ENCODE measurements around the gene EGLN2. TPM values are rescaled to one million over a fixed set of nuclear protein-coding genes. Genes with fewer than 3 reads are reported as not detected.
"Not testable (repeated sequence)": the region's sequence is repeated elsewhere in the genome, so short reads cannot be mapped to it uniquely, and the experiment has no call there.

Gene EGLN2
- total RNA-seq, 1 donor = 146 TPM

GRCh38 chr19:40813182-40813581, 14.2 kb downstream of the EGLN2 start:
- DNase-seq (ENCODE audit: low read depth in 2 of 3, low spot score in 2 of 3) = no peak

- DNase-seq (ENCODE audit: low read depth in 2 of 3, low spot score in 2 of 3) = no peak
These were observed 16.2 kb downstream of the EGLN2 start for GRCh38 chr19:40815223-40815622.

- DNase-seq (ENCODE audit: low read depth in 2 of 3, low spot score in 2 of 3) = peak in 2 of 3 donors; percentile 74 to 75
These were observed 19.7 kb downstream of the EGLN2 start for GRCh38 chr19:40818480-40819399.

DNA sequence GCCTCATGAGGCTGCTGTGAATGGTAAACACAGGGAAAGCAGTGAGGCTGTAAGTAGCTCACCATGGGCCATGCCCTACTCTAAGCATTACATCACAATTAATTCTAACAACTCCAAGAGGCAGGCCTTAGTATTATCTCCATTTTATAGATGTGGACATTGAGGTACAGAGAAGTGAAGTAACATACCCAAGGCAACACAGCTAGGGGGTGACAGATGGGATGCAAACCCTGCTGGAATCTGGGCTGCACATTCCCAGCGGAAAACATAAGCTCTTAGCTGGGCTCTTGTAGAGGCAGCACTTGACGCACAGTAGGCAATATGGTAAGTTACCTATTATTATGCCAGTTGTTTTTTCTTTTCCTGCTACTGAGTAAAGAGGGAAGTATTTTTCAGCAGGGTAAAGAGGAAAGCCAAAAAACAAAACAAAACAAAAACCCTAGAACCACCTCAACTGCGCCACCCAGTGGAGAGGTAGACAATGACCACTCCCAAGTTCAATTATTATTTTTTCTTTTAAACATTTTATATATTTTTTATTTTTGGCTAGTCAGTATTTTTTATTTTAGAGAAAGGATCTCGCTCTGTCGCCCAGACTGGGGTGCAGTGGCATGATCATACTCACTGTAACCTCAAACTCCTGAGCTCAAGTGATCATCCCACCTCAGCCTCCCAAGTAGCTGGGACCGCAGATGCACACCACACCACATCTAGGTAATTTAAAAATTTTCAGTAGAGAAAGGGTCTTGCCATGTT, 20.7 kb downstream of the EGLN2 start:
- peak in 2 of 3 donors; percentile 48 to 81 for DNase-seq (ENCODE audit: low read depth in 2 of 3, low spot score in 2 of 3)

DNA sequence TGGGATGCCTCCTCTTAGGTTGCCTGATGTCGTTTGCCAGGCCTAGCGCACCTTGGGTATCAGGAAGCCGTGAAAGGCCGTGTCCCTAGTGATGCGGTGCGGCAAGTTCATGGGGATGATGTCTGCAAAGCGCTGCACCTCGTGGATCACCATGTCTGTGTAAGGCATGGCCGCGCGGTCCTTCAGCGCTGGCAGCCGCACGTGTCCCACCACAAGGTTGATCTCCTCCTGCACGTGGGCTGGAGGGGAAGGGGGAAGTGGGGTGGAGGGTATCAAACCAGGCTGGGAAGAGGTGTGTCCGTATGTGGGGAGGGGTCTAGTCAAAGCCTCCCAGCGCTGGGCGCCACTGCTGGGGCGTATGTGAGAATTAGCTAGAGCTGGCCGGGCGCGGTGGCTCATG, 23.2 kb downstream of the EGLN2 start:
- DNase-seq (ENCODE audit: low read depth in 2 of 3, low spot score in 2 of 3) = no peak

GRCh38 chr19:40822704-40823553, 23.9 kb downstream of the EGLN2 start:
- DNase-seq (ENCODE audit: low read depth in 2 of 3, low spot score in 2 of 3) = peak in 2 of 3 donors; percentile 53 to 62

DNA sequence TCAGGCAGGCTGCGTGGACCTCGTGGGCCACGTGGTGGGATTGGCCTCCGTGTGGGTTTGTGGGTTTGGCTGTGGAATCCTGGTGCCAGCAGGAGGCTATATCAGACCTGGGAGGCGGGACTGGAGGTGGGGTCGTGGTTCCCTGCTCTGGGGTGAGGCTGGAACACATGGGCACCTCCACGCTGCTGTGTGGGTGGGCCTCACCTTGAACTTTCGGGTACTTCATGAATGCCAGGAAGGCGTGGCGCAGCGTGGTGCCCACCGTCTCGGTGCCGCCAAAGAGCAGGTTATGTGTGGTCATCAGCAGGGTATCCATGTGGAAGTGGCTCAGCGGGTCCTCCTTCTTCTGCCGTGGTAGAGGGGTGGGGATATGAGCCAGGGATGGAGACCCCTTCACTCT, 25.9 kb downstream of the EGLN2 start:
- not testable (repeated sequence) for DNase-seq (ENCODE audit: low read depth in 2 of 3, low spot score in 2 of 3)

DNA sequence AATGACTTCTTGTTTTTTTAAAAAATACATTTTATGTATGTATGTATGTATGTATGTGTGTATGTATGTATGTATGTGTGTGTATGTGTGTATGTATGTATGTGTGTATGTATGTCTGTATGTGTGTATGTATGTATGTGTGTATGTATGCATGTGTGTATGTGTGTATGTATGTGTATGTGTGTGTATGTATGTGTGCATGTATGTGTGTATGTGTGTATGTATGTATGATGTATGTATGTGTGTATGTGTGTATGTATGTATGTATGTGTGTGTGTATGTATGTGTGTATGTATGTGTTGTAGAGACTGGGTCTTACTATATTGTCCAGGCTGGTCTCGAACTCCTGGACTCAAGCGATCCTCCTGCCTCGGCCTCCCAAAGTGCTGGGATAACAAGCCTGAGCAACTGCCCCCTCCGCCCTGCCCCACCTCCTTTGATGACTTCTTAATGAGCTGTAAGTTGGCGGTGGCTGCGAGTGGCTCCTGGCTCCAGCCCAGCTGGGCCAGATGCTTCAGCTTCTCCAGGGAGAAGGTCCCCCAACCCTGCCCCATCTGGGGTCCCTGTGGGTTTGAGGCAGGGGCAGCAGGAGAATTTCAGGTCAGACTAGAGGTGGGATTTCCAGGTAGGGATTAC, 26.6 kb downstream of the EGLN2 start:
- not testable (repeated sequence) for DNase-seq (ENCODE audit: low read depth in 2 of 3, low spot score in 2 of 3)

DNA sequence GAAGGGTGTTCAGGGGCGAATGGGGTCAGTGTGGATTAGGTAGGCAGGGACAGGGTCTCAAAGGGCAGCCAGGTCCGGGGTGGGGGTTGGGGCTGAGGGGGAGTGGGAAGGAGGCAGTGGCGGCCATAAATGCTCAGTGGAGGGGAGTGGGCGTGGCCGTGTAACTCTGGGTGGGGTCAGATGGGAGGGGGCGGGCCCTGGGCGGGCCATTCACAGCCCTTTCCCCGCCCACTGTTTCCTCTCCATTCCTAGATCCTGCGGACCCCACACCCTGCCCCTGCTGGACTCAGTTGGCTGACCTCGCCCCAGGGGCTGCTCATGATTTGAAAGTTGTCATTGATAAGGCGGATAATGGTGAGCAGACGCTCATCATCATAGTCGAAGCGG, 27.3 kb downstream of the EGLN2 start:
- not testable (repeated sequence) for DNase-seq (ENCODE audit: low read depth in 2 of 3, low spot score in 2 of 3)

DNA sequence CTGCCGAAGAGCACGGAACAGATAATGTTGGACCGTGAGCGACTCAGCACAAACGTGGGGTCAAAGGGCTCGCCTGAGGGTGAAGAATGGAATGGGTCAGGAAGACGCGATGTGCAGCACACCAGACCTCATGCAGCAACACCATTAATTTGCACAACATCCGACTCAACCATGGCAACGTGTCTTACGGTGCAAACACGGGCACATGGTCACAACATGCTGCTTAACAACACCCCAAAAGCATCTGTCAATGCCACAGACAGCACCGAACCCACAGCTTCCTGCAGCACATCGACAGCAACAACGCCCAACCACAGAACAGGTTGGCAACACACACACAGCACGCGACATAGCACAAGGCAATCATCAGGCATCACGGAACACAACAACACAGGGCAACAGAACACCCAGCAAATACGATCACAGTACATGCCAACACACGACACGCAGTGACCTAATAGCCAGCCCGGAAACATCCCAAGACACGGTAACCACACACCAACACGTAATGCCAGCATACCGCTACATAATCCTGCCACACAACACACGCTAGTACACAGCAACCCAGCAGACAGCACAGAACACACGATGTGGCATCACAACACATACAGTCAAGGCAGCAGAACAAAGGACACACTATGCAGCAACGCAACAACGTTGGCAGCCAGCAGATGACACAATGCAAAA, 27.9 kb downstream of the EGLN2 start:
- peak in 2 of 3 donors; percentile 70 to 89 for DNase-seq (ENCODE audit: low read depth in 2 of 3, low spot score in 2 of 3)

DNA sequence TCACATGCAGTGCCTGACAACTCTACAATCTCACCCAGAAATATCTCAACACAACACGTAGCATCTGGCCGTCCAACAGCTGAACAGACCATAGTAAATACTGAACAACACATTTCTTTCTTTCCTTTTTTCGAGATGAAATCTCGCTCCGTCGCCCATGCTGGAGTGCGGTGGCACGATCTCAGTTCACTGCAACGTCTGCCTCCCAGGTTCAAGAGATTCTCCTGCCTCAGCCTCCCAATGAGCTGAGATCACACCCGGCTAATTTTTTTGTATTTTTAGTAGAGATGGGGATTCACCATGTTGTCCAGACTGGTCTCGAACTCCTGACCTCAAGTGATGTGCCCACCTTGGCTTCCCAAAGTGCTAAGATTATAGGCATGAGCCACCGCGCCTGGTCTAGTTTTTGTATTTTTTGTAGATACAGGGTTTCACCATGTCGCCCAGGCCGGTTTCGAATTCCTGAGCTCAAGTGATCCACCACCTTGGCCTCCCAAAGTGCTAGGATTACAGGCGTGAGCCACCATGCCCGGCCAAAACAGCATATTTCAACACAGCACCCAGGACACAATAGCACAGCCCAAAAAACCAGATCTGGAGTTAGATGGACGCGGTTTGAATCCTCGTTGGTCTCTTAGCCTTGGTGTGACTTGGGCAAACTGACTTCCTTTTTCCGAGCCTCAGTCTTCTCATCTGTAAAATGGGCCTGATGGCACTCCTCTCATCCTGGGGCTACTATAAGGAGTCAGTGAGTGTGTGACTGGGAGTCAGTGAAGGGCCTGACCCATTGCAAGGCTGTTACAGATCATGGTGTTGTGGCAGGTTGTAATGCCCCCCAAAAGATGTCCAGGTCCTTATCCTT, 28.6 kb downstream of the EGLN2 start:
- no peak for DNase-seq (ENCODE audit: low read depth in 2 of 3, low spot score in 2 of 3)

DNA sequence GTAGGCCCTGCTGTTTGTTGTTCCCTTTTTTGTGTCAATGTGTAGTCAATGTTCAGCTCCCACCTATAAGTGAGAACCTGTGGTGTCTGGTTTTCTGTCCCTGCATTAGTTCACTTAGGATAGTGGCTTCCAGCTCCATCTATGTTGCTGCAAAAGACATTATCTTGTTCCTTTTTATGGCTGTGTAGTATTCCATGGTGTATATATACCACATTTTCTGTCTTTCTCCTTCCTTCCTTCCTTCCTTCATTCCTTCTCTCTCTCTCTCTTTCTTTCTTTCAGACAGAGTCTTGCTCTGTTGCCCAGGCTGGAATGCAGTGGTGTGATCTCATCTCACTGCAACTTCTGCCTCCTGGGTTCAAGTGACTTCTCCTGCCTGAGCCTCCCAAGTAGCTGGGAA, 30.2 kb downstream of the EGLN2 start:
- DNase-seq (ENCODE audit: low read depth in 2 of 3, low spot score in 2 of 3) = no peak

DNA sequence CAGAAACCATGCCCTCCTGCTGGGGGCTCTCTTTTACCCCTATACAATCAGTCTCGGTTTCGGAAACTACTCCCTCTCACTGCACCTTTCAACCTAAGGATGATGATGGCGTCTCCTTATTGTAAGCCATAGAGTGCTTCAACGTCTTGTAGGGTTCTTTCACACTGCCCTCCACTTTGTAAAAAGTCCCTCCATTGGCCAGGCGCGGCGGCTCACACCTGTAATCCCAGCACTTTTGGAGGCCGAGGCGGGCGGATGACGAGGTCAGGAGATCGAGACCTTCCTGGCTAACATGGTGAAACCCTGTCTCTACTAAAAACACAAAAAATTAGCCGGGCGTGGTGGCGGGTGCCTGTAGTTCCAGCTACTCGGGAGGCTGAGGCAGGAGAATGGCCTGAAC, 31.8 kb downstream of the EGLN2 start:
- not testable (repeated sequence) for DNase-seq (ENCODE audit: low read depth in 2 of 3, low spot score in 2 of 3)

DNA sequence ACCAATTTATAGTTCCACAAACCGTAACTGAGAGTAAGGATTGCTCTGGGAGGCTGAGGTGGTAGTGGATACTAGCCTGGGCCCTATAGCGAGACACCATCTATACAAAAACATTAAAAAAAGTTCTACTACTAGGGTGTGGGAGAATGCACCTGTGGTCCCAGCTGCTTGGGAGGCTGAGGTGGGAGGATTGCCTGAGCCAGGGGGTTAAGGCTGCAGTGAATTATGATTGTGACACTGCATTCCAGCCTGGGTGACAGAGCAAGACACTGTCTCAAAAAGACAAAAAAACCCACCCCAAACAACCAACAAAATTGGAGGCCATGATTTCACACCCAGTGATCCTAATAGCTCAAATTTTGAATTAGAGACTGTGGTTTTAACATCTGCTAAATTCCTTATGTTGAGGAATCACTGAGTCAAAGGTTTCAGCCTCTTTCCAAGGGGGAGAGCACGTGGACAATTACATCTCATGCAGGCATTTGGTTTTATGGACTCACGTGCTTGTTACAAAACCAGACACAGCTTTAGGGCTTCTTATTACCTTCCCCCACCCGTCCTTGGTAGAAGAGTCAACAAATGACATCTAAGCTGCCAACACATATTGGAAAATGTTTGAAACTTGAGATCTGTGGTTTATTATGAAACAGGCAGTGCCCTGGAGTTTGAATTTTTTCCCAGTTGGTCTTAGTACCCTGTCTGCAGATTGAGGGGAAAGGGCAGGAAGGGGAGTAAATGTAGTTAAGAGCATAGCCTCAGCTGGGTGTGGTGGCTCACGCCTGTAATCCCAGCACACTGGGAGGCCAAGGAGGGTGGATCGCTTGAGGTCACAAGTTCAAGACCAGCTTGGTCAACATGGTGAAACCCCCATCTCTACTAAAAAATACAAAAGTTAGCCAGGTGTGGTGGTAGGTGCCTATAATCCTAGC, 32.8 kb downstream of the EGLN2 start:
- DNase-seq (ENCODE audit: low read depth in 2 of 3, low spot score in 2 of 3) = no peak

- DNase-seq (ENCODE audit: low read depth in 2 of 3, low spot score in 2 of 3) = not testable (repeated sequence)
These were observed 33.4 kb downstream of the EGLN2 start for GRCh38 chr19:40832431-40832790.

DNA sequence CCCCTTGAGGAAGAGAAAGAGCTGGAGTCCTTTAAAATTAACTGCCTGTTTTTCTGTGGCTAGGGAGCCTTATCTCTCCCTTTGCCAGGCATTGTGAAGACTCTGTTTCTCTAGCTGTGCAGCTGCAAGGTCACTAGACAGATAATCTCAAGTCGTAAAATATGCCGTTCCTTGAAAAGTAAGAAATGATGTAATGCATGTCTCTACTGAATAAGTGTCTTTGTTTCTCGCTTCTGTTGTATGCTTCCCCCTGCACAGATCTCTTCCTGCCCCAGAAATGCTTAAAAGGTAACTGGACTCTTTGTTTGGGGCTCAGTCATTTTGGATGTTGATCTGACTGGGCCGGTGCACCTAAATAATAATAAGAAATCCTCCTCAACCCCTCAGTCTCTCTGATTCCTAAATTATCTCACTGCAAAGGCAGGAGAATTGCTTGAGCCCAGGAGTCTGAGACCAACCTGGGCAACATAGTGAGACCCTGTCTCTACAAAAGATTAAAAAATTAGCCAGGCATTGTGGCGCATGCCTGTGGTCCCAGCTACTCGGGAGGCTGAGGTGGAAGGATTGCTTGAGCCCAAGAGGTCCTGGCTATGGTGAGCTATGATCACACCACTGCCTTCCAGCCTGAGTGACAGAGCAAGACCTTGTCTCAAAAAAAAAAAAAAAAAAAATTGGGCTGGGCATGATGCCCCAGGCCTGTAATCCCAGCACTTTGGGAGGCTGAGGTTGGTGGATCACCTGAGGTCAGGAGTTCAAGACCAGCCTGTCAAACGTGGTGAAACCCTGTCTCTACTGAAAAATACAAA, 34.9 kb downstream of the EGLN2 start:
- DNase-seq (ENCODE audit: low read depth in 2 of 3, low spot score in 2 of 3) = not testable (repeated sequence)

Measured in hematopoietic multipotent progenitor cell (in vitro differentiated cells).